ENCODE measurements around the gene CCL18. TPM values are rescaled to one million over a fixed set of nuclear protein-coding genes. Genes with fewer than 3 reads are reported as not detected.
"Not testable (repeated sequence)": the region's sequence is repeated elsewhere in the genome, so short reads cannot be mapped to it uniquely, and the experiment has no call there.

Gene CCL18
- total RNA-seq: 1 to 10 TPM in 1 of 4 donors, not detected in 3; 4.5 TPM

DNA sequence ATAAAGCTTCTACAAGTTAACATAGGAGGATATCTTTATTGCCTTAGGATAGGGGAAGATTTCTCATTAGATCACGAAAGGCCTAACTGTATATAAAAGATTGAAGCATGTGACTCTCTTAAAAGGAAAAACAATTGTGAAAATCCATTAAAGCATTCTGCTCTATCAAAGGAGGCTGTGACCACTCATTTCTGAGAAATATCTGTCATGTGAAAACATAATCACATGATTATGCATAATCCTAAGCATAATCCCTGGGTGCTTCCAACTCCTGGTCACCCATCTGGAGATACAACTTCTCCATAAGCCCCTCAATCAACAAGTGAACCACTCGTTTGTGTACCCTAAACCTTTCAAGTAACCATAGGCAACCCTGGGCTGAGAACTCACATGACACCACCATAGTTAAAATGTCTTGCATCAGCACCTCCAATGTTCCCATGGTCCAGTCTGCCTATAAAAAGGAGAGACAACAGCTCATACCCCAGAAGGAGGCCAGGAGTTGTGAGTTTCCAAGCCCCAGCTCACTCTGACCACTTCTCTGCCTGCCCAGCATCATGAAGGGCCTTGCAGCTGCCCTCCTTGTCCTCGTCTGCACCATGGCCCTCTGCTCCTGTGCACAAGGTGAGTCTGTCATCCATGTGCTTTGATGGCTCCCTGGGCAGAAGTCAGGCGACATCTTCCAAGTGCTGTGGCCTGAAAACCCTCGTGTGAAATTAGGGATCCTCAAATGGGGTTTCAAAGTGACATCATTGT, at the start of gene CCL18:
Gene CCL18 (plus strand): TSS at position 487 of the 756 bp plus-strand sequence. CDS start 71 bp downstream, at position 558.
- no peak within 1 kb of the TSS for H3K4me3 ChIP-seq
- no peaks in the 10 kb centered on the region for H3K27me3 ChIP-seq
- no peaks in the 10 kb centered on the region for H3K4me1 ChIP-seq
- no peak for TF ChIP-seq CTCF (IDR thresholded peaks at IDR 0.05)
- no peak for TF ChIP-seq EP300 (IDR thresholded peaks at IDR 0.05)
- TF ChIP-seq POLR2A (IDR thresholded peaks at IDR 0.05): no peak
- H3K36me3 ChIP-seq: no peaks in the 10 kb centered on the region
- no peak within 1 kb of the TSS for H3K27ac ChIP-seq
- no peaks in the 10 kb centered on the region for H3K9me3 ChIP-seq
- 60 to 68% methylated on average over 5 of the region's 5 CpGs for whole genome bisulfite sequencing, 2 donors
- DNase-seq (ENCODE audit: low spot score in 2 of 2): no peak

- no peak for TF ChIP-seq POLR2A (IDR thresholded peaks at IDR 0.05)
- no peak for TF ChIP-seq EP300 (IDR thresholded peaks at IDR 0.05)
- no peak for TF ChIP-seq CTCF (IDR thresholded peaks at IDR 0.05)
- no peaks in the 10 kb centered on the region for H3K36me3 ChIP-seq
- H3K27me3 ChIP-seq: no peaks in the 10 kb centered on the region
- no peaks in the 10 kb centered on the region for H3K4me1 ChIP-seq
- no peak overlapping the region for H3K4me3 ChIP-seq
- peaks cover 0 to 34% (median 0%) of the 10 kb centered on the region in 4 donors for H3K9me3 ChIP-seq
- DNase-seq (ENCODE audit: low spot score in 2 of 2): no peak
- H3K27ac ChIP-seq: no peak overlapping the region
- 60 to 67% methylated on average over 5 of the region's 5 CpGs for WGBS, 2 donors
These were observed 49.1 kb upstream of the CCL18 start for GRCh38 chr17:36014946-36015345.

- not testable (repeated sequence) for H3K4me1 ChIP-seq; DNase-seq (ENCODE audit: low spot score in 2 of 2); H3K36me3 ChIP-seq; H3K27me3 ChIP-seq; H3K4me3 ChIP-seq; H3K27ac ChIP-seq
- peaks cover 0 to 24% (median 0%) of the 10 kb centered on the region in 4 donors for H3K9me3 ChIP-seq
- WGBS, 2 donors: 91 to 95% methylated on average over 4 of the region's 4 CpGs
These were observed 48.2 kb upstream of the CCL18 start for GRCh38 chr17:36015895-36016294.

DNA sequence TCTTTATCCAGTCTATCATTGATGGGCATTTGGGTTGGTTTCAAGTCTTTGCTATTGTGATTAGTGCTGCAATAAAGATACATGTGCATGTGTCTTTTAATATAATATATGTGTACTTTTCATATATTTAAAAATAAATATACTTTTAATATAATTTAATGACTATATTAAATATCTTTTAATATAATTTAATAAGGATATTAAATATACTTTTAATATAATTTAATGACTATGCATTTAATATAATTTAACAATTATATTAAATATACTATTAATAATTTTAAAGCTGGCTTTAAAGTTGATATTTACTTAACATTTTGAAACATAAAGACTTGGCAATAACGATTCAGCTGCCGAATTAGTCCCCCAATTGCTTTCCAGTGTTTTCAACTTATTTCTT, 47.5 kb upstream of the CCL18 start:
- H3K4me1 ChIP-seq: no peaks in the 10 kb centered on the region
- H3K27me3 ChIP-seq: no peaks in the 10 kb centered on the region
- no peaks in the 10 kb centered on the region for H3K36me3 ChIP-seq
- H3K4me3 ChIP-seq: no peak overlapping the region
- no peak for DNase-seq (ENCODE audit: low spot score in 2 of 2)
- H3K9me3 ChIP-seq: peaks cover 0 to 18% (median 0%) of the 10 kb centered on the region in 4 donors
- WGBS, 2 donors: 90 to 94% methylated on average over 2 of the region's 2 CpGs
- H3K27ac ChIP-seq: no peak overlapping the region
- TF ChIP-seq CTCF (IDR thresholded peaks at IDR 0.05) (no peak), POLR2A (IDR thresholded peaks at IDR 0.05) (no peak), EP300 (IDR thresholded peaks at IDR 0.05) (no peak)

- Histone ChIP-seq H3K27ac (no peak within 1 kb of the TSS), H3K9me3 (peaks cover 0 to 6% (median 0%) of the 10 kb centered on the region in 4 donors), H3K4me1 (no peaks in the 10 kb centered on the region), H3K36me3 (no peaks in the 10 kb centered on the region), H3K27me3 (no peaks in the 10 kb centered on the region), H3K4me3 (no peak within 1 kb of the TSS)
- WGBS, 2 donors: 15 to 18% methylated on average over 6 of the region's 6 CpGs
- TF ChIP-seq POLR2A (IDR thresholded peaks at IDR 0.05) (no peak), EP300 (IDR thresholded peaks at IDR 0.05) (peak in 1 of 2 donors; percentile 18)
- no peak for DNase-seq (ENCODE audit: low spot score in 2 of 2)
These were observed 46.3 kb upstream of the CCL18 start, which contains the start of gene CCL23 for GRCh38 chr17:36017799-36018198. Gene CCL23, minus strand, starts transcription at chr17:36017972. Its CDS starts 75 bp downstream, at chr17:36017897.

DNA sequence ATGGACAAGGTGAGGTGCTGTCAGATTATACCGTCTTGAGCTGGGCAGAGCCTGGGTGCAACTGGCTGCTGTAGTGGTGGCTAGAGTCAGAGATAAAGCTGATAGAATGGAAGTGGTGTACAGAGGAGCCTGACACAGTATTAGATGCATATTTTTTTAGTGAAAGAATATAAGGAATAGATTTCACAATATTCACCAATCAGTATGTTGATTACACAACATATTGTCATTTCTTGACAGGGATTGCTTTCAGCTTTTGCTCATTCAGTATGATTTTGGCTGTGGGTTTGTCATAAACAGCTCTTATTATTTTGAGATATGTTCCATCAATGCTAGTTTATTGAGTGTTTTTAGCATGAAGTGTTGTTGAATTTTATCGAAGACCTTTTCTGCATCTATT, 44.6 kb upstream of the CCL18 start:
- no peak for TF ChIP-seq EP300 (IDR thresholded peaks at IDR 0.05)
- TF ChIP-seq CTCF (IDR thresholded peaks at IDR 0.05): no peak
- no peak for TF ChIP-seq POLR2A (IDR thresholded peaks at IDR 0.05)
- no peaks in the 10 kb centered on the region for H3K27me3 ChIP-seq
- no peak overlapping the region for H3K27ac ChIP-seq
- peaks cover 0 to 7% (median 0%) of the 10 kb centered on the region in 4 donors for H3K9me3 ChIP-seq
- H3K4me1 ChIP-seq: no peaks in the 10 kb centered on the region
- H3K36me3 ChIP-seq: no peaks in the 10 kb centered on the region
- DNase-seq (ENCODE audit: low spot score in 2 of 2): no peak
- no peak overlapping the region for H3K4me3 ChIP-seq
- WGBS, 2 donors: 89 to 93% methylated on average over 2 of the region's 2 CpGs

All from tibial nerve (tissue), 4 donors.